Stomach (tissue), 9 donors: Measurements from ENCODE around the gene NOL12. TPM values are rescaled to one million over a fixed set of nuclear protein-coding genes. Genes with fewer than 3 reads are reported as not detected.

Experiments used
- DNase-seq, 2 donors: peaks; one replicate each; pipeline versions ENCODE4 v3.0.0 to v3.0.0-alpha.2; 2013 to 2019
- H3K27ac ChIP-seq, 5 donors: fragments of 200-600 bp in 4 of 5; sonication (generic) in 4 of 5; one replicate each; pipeline ENCODE4 v1.5.1; 2013 to 2019; ENCODE audit warnings: mild to moderate bottlenecking in 1 of 5, moderate library complexity in 1 of 5
- H3K27me3 ChIP-seq, 3 donors: fragments of 200-600 bp; sonication (generic); one replicate each; pipeline ENCODE4 v1.5.1; 2017 to 2019; ENCODE audit warnings: mixed run types in 1 of 3
- H3K36me3 ChIP-seq, 4 donors: fragments of 200-600 bp; sonication (generic); 1 replicate in 3 of 4; 2 replicates in 1 of 4; pipeline ENCODE4 v1.5.1; 2016 to 2019
- H3K4me1 ChIP-seq, 4 donors: fragments of 200-600 bp; sonication (generic); one replicate each; pipeline ENCODE4 v1.5.1; 2016 to 2019
- H3K4me3 ChIP-seq, 4 donors: fragments of 200-600 bp; sonication (generic) in 3 of 4; one replicate each; pipeline ENCODE4 v1.5.1; 2016 to 2019; ENCODE audit warnings: mild to moderate bottlenecking in 1 of 4
- H3K9me3 ChIP-seq, 4 donors: fragments of 200-600 bp; sonication (generic); one replicate each; pipeline ENCODE4 v1.5.1; 2016 to 2019
- CTCF ChIP-seq, 7 experiments: fragments of 450-650 bp in 4 of 7; fragments of 200-600 bp in 3 of 7; sonication (generic) in 3 of 7; IDR thresholded peaks; one replicate each; pipeline ENCODE4 v1.5.1; 2016 to 2019; ENCODE audit warnings: antibody characterized with exemption in 7 of 7, control low read depth in 2 of 7, mild to moderate bottlenecking in 1 of 7
- EP300 ChIP-seq: sonication (generic); formaldehyde crosslinking; IDR thresholded peaks from one replicate; pipeline ENCODE4 v1.6.1; 2017; ENCODE audit warnings: antibody characterized with exemption
- POLR2A ChIP-seq, 4 donors: fragments of 450-650 bp; IDR thresholded peaks; one replicate each; pipeline ENCODE4 v1.6.1; 2016; ENCODE audit warnings: antibody characterized with exemption in 4 of 4, control low read depth in 2 of 4, mild to moderate bottlenecking in 1 of 4, moderate library complexity in 1 of 4
- POLR2AphosphoS5 ChIP-seq, 3 donors: sonication (generic); formaldehyde crosslinking; IDR thresholded peaks; one replicate each; pipeline ENCODE4 v1.6.1; 2016; ENCODE audit warnings: antibody characterized with exemption in 3 of 3
- WGBS, 5 donors: extraction: QIAGEN DNeasy Blood & Tissue Kit in 3 of 5; methylation state at CpG; one replicate each; pipeline versions ENCODE4 v1.1.5 to v1.1.7; 2013 to 2018; 5-methylcytosine and 5-hydroxymethylcytosine counted together
- intact Hi-C: fragments of 100-400 bp; cut with DNase I; formaldehyde crosslinking; loops from one replicate; pipeline ENCODE4 v1.15.1; 2023; ENCODE audit warnings: low total_unique reads
- polyA plus RNA-seq, 3 donors: library from polyadenylated mRNA; stranded (reverse); fragments of 200-250 nt; gene quantifications; one replicate each; pipeline ENCODE4 v1.2.3, GENCODE V29; 2013
- small RNA-seq, 4 donors: library from RNA; depleted of rRNA; stranded (forward); fragments of <200 nt; gene quantifications; one replicate each; pipeline ENCODE3, GENCODE V24; 2016
- total RNA-seq, 5 donors: library from RNA; depleted of rRNA; stranded (reverse); fragments of >200 nt; gene quantifications; one replicate each; pipeline versions ENCODE4 v1.1.0 to v1.2.3, GENCODE V29; 2014 to 2016
- donor health status: healthy with polysubstance abuse.
- donor health status: Bipolar disorder and iron deficiency.
- donor health status: healthy.

The NOL12 gene
- total and polyA plus RNA-seq, 8 donors = 9.3 to 64.6 (median 35.3) TPM

GRCh38 chr22:37740455-37741311, 54.5 kb downstream of the NOL12 start:
- intact Hi-C loops = no loop called here
- DNase-seq = peak in 1 of 2 donors; percentile 30
- Histone ChIP-seq H3K27ac (peak overlapping the region in 4 of 5 donors; percentile 78 to 95 (median 92)), H3K4me3 (no peak overlapping the region), H3K9me3 (no peaks in the 10 kb centered on the region), H3K27me3 (no peaks in the 10 kb centered on the region), H3K36me3 (no peaks in the 10 kb centered on the region), H3K4me1 (peaks cover 47 to 67% (median 55%) of the 10 kb centered on the region in 4 donors)
- TF ChIP-seq POLR2AphosphoS5 (IDR thresholded peaks at IDR 0.05) = no peak
- WGBS, 5 donors = 66 to 80% (median 75%) methylated on average over 19 to 22 of the region's 22 CpGs

- Histone ChIP-seq H3K36me3 (no peaks in the 10 kb centered on the region), H3K27ac (peak overlapping the region in 4 of 5 donors; percentile 78 to 95 (median 92)), H3K9me3 (no peaks in the 10 kb centered on the region), H3K27me3 (no peaks in the 10 kb centered on the region), H3K4me1 (peaks cover 47 to 67% (median 55%) of the 10 kb centered on the region in 4 donors), H3K4me3 (no peak overlapping the region)
- TF ChIP-seq EP300 (peak; percentile 69), POLR2AphosphoS5 (IDR thresholded peaks at IDR 0.05) (peak; percentile 90 to 96 (median 93)), CTCF (IDR thresholded peaks at IDR 0.05) (no peak), POLR2A (IDR thresholded peaks at IDR 0.05) (no peak)
- intact Hi-C loops = no loop called here
- WGBS, 5 donors = 51 to 56% (median 54%) methylated on average over 5 to 9 of the region's 9 CpGs
- peak; percentile 76 to 96 for DNase-seq
These were observed 55.2 kb downstream of the NOL12 start for GRCh38 chr22:37741312-37741795.

GRCh38 chr22:37742376-37743171, 56.4 kb downstream of the NOL12 start:
- peak; percentile 67 to 70 for DNase-seq
- no peak for TF ChIP-seq EP300
- TF ChIP-seq POLR2AphosphoS5 (IDR thresholded peaks at IDR 0.05) = peak in 2 of 3 donors; percentile 42 to 70
- H3K9me3 ChIP-seq = no peaks in the 10 kb centered on the region
- 48 to 59% (median 55%) methylated on average over 16 of the region's 16 CpGs for WGBS, 5 donors
- peaks cover 54 to 75% (median 66%) of the 10 kb centered on the region in 4 donors for H3K4me1 ChIP-seq
- no peaks in the 10 kb centered on the region for H3K36me3 ChIP-seq
- H3K27ac ChIP-seq = peak overlapping the region; percentile 41 to 95 (median 90)
- intact Hi-C loops = no loop called here
- H3K27me3 ChIP-seq = no peaks in the 10 kb centered on the region
- H3K4me3 ChIP-seq = no peak overlapping the region

Small RNA genes lying within 50 kb of the gene (small RNA-seq; reads per million reads assigned to genes)
- gene RN7SL385P = 0 reads per million in 4 donors

Other genes with a start within 250 kb of the NOL12 start
- 10 to 100 TPM in 3 of 5 donors, 1 to 10 TPM in 2; 1.7 to 86.4 (median 11.2) TPM for gene MFNG, start 200.0 kb upstream of the NOL12 start, total RNA-seq
- gene MFNG, start 200.0 kb upstream of the NOL12 start, polyA plus RNA-seq = 10 to 100 TPM in 1 of 3 donors, 1 to 10 TPM in 2; 3.8 to 10.2 (median 6.7) TPM
- 100 to 1,000 TPM in 1 of 5 donors, 10 to 100 TPM in 2, 1 to 10 TPM in 2; 5.5 to 120 (median 28.4) TPM for gene CARD10, start 166.9 kb upstream of the NOL12 start, total RNA-seq
- gene CARD10, start 166.9 kb upstream of the NOL12 start, polyA plus RNA-seq = 10 to 100 TPM; 11.3 to 17.8 (median 13.6) TPM
- gene CDC42EP1, start 125.9 kb upstream of the NOL12 start, total RNA-seq = 100 to 1,000 TPM in 2 of 5 donors, 10 to 100 TPM in 3; 28.6 to 195 (median 66.3) TPM
- 100 to 1,000 TPM in 1 of 3 donors, 10 to 100 TPM in 2; 70.2 to 112 (median 90.1) TPM for gene CDC42EP1, start 125.9 kb upstream of the NOL12 start, polyA plus RNA-seq
- 1 to 10 TPM in 1 of 5 donors, not detected in 4; 4.2 TPM for gene LGALS2, start 106.3 kb upstream of the NOL12 start, total RNA-seq
- gene LGALS2, start 106.3 kb upstream of the NOL12 start, polyA plus RNA-seq = 1 to 10 TPM; 4.1 to 7.1 (median 5.0) TPM
- 10 to 100 TPM; 39.5 to 87.9 (median 55.6) TPM for gene GGA1, start 77.5 kb upstream of the NOL12 start, total RNA-seq
- 10 to 100 TPM; 30.3 to 43.6 (median 34.1) TPM for gene GGA1, start 77.5 kb upstream of the NOL12 start, polyA plus RNA-seq
- gene SH3BP1, start 46.7 kb upstream of the NOL12 start, total RNA-seq = 100 to 1,000 TPM in 1 of 5 donors, 10 to 100 TPM in 1, 1 to 10 TPM in 2, not detected in 1; 1.6 to 135 (median 7.3) TPM
- 10 to 100 TPM in 1 of 3 donors, 1 to 10 TPM in 2; 8.7 to 12.8 (median 9.5) TPM for gene SH3BP1, start 46.7 kb upstream of the NOL12 start, polyA plus RNA-seq
- gene PDXP, start 27.6 kb upstream of the NOL12 start, total RNA-seq = 10 to 100 TPM in 1 of 5 donors, 1 to 10 TPM in 4; 2.9 to 72.1 (median 5.4) TPM
- 10 to 100 TPM in 1 of 3 donors, 1 to 10 TPM in 2; 6.4 to 11.8 (median 8.1) TPM for gene PDXP, start 27.6 kb upstream of the NOL12 start, polyA plus RNA-seq
- 100 to 1,000 TPM; 235 to 490 (median 312) TPM for gene LGALS1, start 10.7 kb upstream of the NOL12 start, total RNA-seq
- gene LGALS1, start 10.7 kb upstream of the NOL12 start, polyA plus RNA-seq = 1,000 to 10,000 TPM in 1 of 3 donors, 100 to 1,000 TPM in 2; 596 to 1,435 (median 703) TPM
- 100 to 1,000 TPM in 2 of 5 donors, 10 to 100 TPM in 3; 70.0 to 355 (median 90.6) TPM for gene TRIOBP, start 10.7 kb downstream of the NOL12 start, total RNA-seq
- 10 to 100 TPM; 30.6 to 87.8 (median 70.2) TPM for gene TRIOBP, start 10.7 kb downstream of the NOL12 start, polyA plus RNA-seq
- gene GCAT, start 121.6 kb downstream of the NOL12 start, total RNA-seq = 100 to 1,000 TPM in 2 of 5 donors, 10 to 100 TPM in 1, under 1 TPM in 1, not detected in 1; 0.45 to 158 (median 60.4) TPM
- 10 to 100 TPM; 18.2 to 27.2 (median 23.4) TPM for gene GCAT, start 121.6 kb downstream of the NOL12 start, polyA plus RNA-seq
- not detected for gene GALR3, start 137.0 kb downstream of the NOL12 start, total RNA-seq
- gene GALR3, start 137.0 kb downstream of the NOL12 start, polyA plus RNA-seq = not detected
- 100 to 1,000 TPM in 1 of 5 donors, 10 to 100 TPM in 3, 1 to 10 TPM in 1; 6.8 to 210 (median 18.3) TPM for gene ANKRD54, start 158.0 kb downstream of the NOL12 start, total RNA-seq
- gene ANKRD54, start 158.0 kb downstream of the NOL12 start, polyA plus RNA-seq = 10 to 100 TPM; 12.5 to 19.0 (median 14.8) TPM
- gene EIF3L, start 163.1 kb downstream of the NOL12 start, total RNA-seq = 100 to 1,000 TPM; 271 to 452 (median 385) TPM
- gene EIF3L, start 163.1 kb downstream of the NOL12 start, polyA plus RNA-seq = 100 to 1,000 TPM; 254 to 657 (median 378) TPM
- gene MICALL1, start 220.0 kb downstream of the NOL12 start, total RNA-seq = 100 to 1,000 TPM in 3 of 5 donors, 10 to 100 TPM in 2; 31.4 to 155 (median 112) TPM
- 10 to 100 TPM; 17.7 to 55.1 (median 35.6) TPM for gene MICALL1, start 220.0 kb downstream of the NOL12 start, polyA plus RNA-seq